Breast epithelium (tissue), 3 donors: ENCODE data around the gene TTC7B.

Experiments
- CTCF ChIP-seq, 3 donors: fragments of 450-650 bp; IDR thresholded peaks; one replicate each; pipeline ENCODE4 v1.5.1; 2016 to 2017; ENCODE audit warnings: antibody characterized with exemption in 3 of 3, mild to moderate bottlenecking in 3 of 3, moderate library complexity in 3 of 3
- POLR2A ChIP-seq: fragments of 450-650 bp; IDR thresholded peaks from one replicate; pipeline ENCODE4 v1.6.1; 2016; ENCODE audit warnings: antibody characterized with exemption, mild to moderate bottlenecking, moderate library complexity

GRCh38 chr14:90780519-90780918 is 35.7 kb downstream of the TTC7B start:
- TF ChIP-seq POLR2A = no peak
- TF ChIP-seq CTCF (IDR thresholded peaks at IDR 0.05) = no peak
